DND-41 (cell line): ENCODE measurements around the gene TRIM51.

Source experiments
- ATAC-seq: fragments of 200-7000 bp; cut with Tn5 transposase; 3 replicates; pipeline ENCODE4 v1.9.1; 2021; ENCODE audit warnings: low read depth; ENCODE audit not compliant: insufficient read depth
- DNase-seq: peaks from one replicate; pipeline ENCODE4 v3.0.0-alpha.2; 2020
- H2AFZ ChIP-seq: 2 replicates; pipeline ENCODE4 v1.6.0; 2012; ENCODE audit warnings: low read depth, low read length
- H3K27ac ChIP-seq: 2 replicates; pipeline ENCODE4 v1.5.1; 2012; ENCODE audit warnings: low read length, inconsistent platforms
- H3K27me3 ChIP-seq: fragments of 200-600 bp; sonication (generic); 2 replicates; pipeline ENCODE4 v1.6.0; 2012; ENCODE audit warnings: low read length, mild to moderate bottlenecking, inconsistent platforms; ENCODE audit not compliant: insufficient read depth, poor library complexity
- H3K36me3 ChIP-seq: 2 replicates; pipeline ENCODE4 v1.5.1; 2012; ENCODE audit warnings: low read length, inconsistent platforms; ENCODE audit not compliant: insufficient read depth
- H3K4me1 ChIP-seq: 2 replicates; pipeline ENCODE4 v1.5.1; 2012; ENCODE audit warnings: mild to moderate bottlenecking, low read length; ENCODE audit not compliant: insufficient read depth
- H3K4me2 ChIP-seq: 2 replicates; pipeline ENCODE4 v1.6.0; 2012; ENCODE audit warnings: mild to moderate bottlenecking, moderate library complexity, low read length, inconsistent platforms; ENCODE audit not compliant: insufficient read depth
- H3K4me3 ChIP-seq, 2 experiments: fragments of 200-600 bp in 1 of 2; shearing (Covaris generic) in 1 of 2; 2 replicates each; pipeline ENCODE4 v1.5.1; 2012 to 2016; ENCODE audit warnings: inconsistent platforms in 2 of 2, low read length in 2 of 2, mild to moderate bottlenecking in 2 of 2, low read depth in 1 of 2, moderate library complexity in 1 of 2
- H3K79me2 ChIP-seq: 2 replicates; pipeline ENCODE4 v1.6.0; 2012; ENCODE audit warnings: low read length, inconsistent platforms; ENCODE audit not compliant: insufficient read depth
- H3K9ac ChIP-seq: 2 replicates; pipeline ENCODE4 v1.6.0; 2012; ENCODE audit warnings: low read depth, mild to moderate bottlenecking, inconsistent platforms, low read length, moderate library complexity
- H3K9me3 ChIP-seq: 2 replicates; pipeline ENCODE4 v1.5.1; 2012; ENCODE audit warnings: low read length, moderate library complexity, mild to moderate bottlenecking, inconsistent platforms; ENCODE audit not compliant: insufficient read depth, severe bottlenecking
- H4K20me1 ChIP-seq: 2 replicates; pipeline ENCODE4 v1.6.0; 2012; ENCODE audit warnings: low read length; ENCODE audit not compliant: insufficient read depth
- EZH2 ChIP-seq: IDR thresholded peaks from 3 replicates; pipeline ENCODE4 v1.6.1; 2012; ENCODE audit warnings: borderline replicate concordance, low read depth, mild to moderate bottlenecking, moderate library complexity, low read length, inconsistent platforms; ENCODE audit not compliant: severe bottlenecking
- TF ChIP-seq, protein P1 (sequence below): IDR thresholded peaks from 2 replicates; pipeline ENCODE4 v1.5.1; 2012; ENCODE audit warnings: borderline replicate concordance, low read length, moderate library complexity, mild to moderate bottlenecking; ENCODE audit not compliant: poor library complexity, severe bottlenecking; ENCODE audit errors: extremely low read depth

Gene TRIM51

GRCh38 chr11:55895216-55895615 lies 12.1 kb downstream of the TRIM51 start:
- Histone ChIP-seq H3K4me2 (no peak overlapping the region), H3K36me3 (no peaks in the 10 kb centered on the region), H3K9ac (no peak overlapping the region), H2AFZ (no peak overlapping the region), H4K20me1 (no peaks in the 10 kb centered on the region), H3K4me3 (no peak overlapping the region), H3K27ac (no peak overlapping the region), H3K9me3 (no peaks in the 10 kb centered on the region), H3K27me3 (no peaks in the 10 kb centered on the region), H3K4me1 (no peaks in the 10 kb centered on the region), H3K79me2 (no peaks in the 10 kb centered on the region)
- DNase-seq (no peak), ATAC-seq (no peak)
- no peak for TF ChIP-seq EZH2
- TF ChIP-seq, protein P1, sequence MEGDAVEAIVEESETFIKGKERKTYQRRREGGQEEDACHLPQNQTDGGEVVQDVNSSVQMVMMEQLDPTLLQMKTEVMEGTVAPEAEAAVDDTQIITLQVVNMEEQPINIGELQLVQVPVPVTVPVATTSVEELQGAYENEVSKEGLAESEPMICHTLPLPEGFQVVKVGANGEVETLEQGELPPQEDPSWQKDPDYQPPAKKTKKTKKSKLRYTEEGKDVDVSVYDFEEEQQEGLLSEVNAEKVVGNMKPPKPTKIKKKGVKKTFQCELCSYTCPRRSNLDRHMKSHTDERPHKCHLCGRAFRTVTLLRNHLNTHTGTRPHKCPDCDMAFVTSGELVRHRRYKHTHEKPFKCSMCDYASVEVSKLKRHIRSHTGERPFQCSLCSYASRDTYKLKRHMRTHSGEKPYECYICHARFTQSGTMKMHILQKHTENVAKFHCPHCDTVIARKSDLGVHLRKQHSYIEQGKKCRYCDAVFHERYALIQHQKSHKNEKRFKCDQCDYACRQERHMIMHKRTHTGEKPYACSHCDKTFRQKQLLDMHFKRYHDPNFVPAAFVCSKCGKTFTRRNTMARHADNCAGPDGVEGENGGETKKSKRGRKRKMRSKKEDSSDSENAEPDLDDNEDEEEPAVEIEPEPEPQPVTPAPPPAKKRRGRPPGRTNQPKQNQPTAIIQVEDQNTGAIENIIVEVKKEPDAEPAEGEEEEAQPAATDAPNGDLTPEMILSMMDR = peak; percentile 12

GRCh38 chr11:55902308-55902707 lies 19.2 kb downstream of the TRIM51 start:
- no peaks in the 10 kb centered on the region for H3K9me3 ChIP-seq
- ATAC-seq = no peak

DNA sequence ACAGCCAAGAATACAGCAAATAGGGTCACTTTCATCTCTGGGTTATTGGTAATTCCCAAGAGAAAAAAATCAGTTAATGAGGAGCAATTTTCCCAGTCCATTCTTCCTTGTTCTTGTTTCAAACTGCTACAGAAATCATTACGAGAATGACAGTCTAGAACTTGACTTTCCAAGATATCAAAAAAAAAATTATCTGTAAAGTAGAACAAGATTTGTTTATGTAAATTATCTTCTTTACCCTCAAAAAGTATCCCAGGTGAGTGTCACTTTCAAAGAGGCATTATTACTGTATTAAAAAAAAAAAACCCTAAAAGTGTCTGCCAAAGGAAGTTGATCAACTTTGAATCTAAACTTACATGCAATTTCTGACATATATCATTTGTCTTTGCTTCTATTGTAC lies 31.4 kb downstream of the TRIM51 start, which contains the start of gene OR5W2:
TSS of gene OR5W2 (minus strand) at position 101 of the 400 bp plus-strand sequence. CDS start at position 101, 0 bp downstream.
- H3K27me3 ChIP-seq = no peaks in the 10 kb centered on the region
- no peak within 1 kb of the TSS for H3K27ac ChIP-seq
- H4K20me1 ChIP-seq = no peaks in the 10 kb centered on the region
- H3K9me3 ChIP-seq = no peaks in the 10 kb centered on the region
- DNase-seq = no peak
- H3K9ac ChIP-seq = no peak within 1 kb of the TSS
- no peaks in the 10 kb centered on the region for H3K79me2 ChIP-seq
- H3K4me2 ChIP-seq = no peak within 1 kb of the TSS
- no peaks in the 10 kb centered on the region for H3K36me3 ChIP-seq
- H3K4me1 ChIP-seq = no peaks in the 10 kb centered on the region
- no peak within 1 kb of the TSS for H3K4me3 ChIP-seq
- ATAC-seq = no peak
- no peak for TF ChIP-seq EZH2
- TF ChIP-seq, protein P1 = no peak
- no peak within 1 kb of the TSS for H2AFZ ChIP-seq

More at GRCh38 chr11:55902308-55902707, 19.2 kb downstream of the TRIM51 start:
- Histone ChIP-seq H2AFZ (no peak overlapping the region), H3K4me3 (no peak overlapping the region), H3K36me3 (no peaks in the 10 kb centered on the region), H3K9ac (no peak overlapping the region), H3K4me2 (no peak overlapping the region), H3K4me1 (no peaks in the 10 kb centered on the region), H3K27ac (no peak overlapping the region), H3K27me3 (no peaks in the 10 kb centered on the region), H3K79me2 (no peaks in the 10 kb centered on the region), H4K20me1 (no peaks in the 10 kb centered on the region)
- no peak for TF ChIP-seq EZH2
- TF ChIP-seq, protein P1 = no peak
- no peak for DNase-seq

DNA sequence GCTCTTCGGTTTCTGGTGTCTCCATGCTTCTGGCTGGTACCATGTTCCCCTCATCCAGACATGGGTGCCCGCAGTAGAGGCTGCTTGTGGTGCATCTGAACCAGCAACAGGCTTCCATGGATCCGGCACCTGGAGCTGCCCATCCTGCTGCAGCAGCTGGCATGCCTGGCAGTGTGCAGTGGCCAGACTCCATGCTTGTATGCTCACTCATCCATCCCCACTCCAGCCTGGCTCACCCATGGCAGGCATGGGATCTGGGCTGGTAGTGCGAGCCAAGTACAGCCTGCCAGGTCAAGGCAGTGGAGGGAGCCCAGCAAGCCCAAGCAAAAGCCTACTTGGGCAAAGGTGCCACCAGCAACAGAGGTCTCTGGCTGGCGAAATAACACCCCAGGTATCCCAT lies 37.4 kb downstream of the TRIM51 start:
- no peaks in the 10 kb centered on the region for H3K9me3 ChIP-seq
- H3K4me1 ChIP-seq = no peaks in the 10 kb centered on the region
- no peaks in the 10 kb centered on the region for H3K27me3 ChIP-seq
- H2AFZ ChIP-seq = no peak overlapping the region
- H3K27ac ChIP-seq = no peak overlapping the region
- H4K20me1 ChIP-seq = no peaks in the 10 kb centered on the region
- H3K9ac ChIP-seq = no peak overlapping the region
- no peaks in the 10 kb centered on the region for H3K36me3 ChIP-seq
- DNase-seq (no peak), ATAC-seq (no peak)
- TF ChIP-seq EZH2 = no peak
- TF ChIP-seq, protein P1 = no peak
- H3K4me2 ChIP-seq = no peak overlapping the region
- no peak overlapping the region for H3K4me3 ChIP-seq
- H3K79me2 ChIP-seq = no peaks in the 10 kb centered on the region
